Measurements from ENCODE around the gene MPV17. TPM values are rescaled to one million over a fixed set of nuclear protein-coding genes. Genes with fewer than 3 reads are reported as not detected.
A peak's percentile ranks its signal among the peaks of the same experiment; 100 is the strongest.
"Not testable (repeated sequence)": the region's sequence is repeated elsewhere in the genome, so short reads cannot be mapped to it uniquely, and the experiment has no call there.

Gene MPV17
- total RNA-seq, 4 donors from 2014 or later, result 92.9 to 151 (median 116) TPM

DNA sequence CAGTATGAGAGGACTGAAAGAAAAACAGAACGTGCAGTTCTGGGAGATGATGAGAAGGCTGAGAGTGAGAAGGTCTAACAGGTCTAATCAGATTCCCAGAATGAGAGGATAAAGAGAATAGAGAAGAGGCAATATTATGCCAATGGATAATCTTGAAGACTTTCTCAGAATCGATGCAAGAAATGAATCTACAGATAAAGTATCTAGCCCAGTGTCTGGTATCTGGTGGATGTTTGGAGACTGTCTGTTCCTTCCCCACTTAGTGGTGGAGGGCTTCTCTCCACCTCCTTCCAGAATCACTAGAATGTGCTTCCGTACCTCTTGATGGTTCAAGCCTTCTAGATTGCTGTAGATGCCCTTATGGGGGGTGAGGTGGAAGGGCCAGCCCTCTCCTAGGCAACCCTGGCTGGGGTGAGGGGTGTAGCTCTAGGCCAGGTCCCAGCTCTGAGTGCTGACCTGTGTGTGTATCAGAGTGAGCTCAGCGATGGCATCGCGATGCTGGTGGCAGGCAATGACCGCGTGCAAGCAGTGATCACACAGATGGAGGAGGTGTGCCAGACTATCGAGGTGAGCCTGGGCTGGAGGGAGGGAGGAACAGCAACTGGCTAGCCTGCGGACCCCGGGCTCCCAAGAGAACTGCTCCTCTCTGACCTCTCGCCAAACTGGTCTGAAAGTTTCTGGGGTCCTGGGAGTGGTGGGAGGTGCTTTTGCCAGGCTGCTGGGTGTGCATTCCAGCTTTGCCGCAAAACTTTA is 18.2 kb downstream of the MPV17 start:
- no peak overlapping the region for H3K4me3 ChIP-seq (replicated peaks in 1 of 3)
- no peak overlapping the region for H3K27ac ChIP-seq
- no peaks in the 10 kb centered on the region for H3K9me3 ChIP-seq
- 85 to 87% methylated on average over 13 of the region's 13 CpGs for WGBS, 2 donors
- no peaks in the 10 kb centered on the region for H3K36me3 ChIP-seq
- peaks cover 18% of the 10 kb centered on the region for H3K27me3 ChIP-seq
- peaks cover 6 to 27% of the 10 kb centered on the region in 2 donors for H3K4me1 ChIP-seq
- TF ChIP-seq, protein P1, sequence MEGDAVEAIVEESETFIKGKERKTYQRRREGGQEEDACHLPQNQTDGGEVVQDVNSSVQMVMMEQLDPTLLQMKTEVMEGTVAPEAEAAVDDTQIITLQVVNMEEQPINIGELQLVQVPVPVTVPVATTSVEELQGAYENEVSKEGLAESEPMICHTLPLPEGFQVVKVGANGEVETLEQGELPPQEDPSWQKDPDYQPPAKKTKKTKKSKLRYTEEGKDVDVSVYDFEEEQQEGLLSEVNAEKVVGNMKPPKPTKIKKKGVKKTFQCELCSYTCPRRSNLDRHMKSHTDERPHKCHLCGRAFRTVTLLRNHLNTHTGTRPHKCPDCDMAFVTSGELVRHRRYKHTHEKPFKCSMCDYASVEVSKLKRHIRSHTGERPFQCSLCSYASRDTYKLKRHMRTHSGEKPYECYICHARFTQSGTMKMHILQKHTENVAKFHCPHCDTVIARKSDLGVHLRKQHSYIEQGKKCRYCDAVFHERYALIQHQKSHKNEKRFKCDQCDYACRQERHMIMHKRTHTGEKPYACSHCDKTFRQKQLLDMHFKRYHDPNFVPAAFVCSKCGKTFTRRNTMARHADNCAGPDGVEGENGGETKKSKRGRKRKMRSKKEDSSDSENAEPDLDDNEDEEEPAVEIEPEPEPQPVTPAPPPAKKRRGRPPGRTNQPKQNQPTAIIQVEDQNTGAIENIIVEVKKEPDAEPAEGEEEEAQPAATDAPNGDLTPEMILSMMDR (IDR thresholded peaks at IDR 0.05), result no peak
- TF ChIP-seq POLR2A (IDR thresholded peaks at IDR 0.05), result no peak
- no peak for DNase-seq
- intact Hi-C loops (cut with DNase I), result loop anchor here (10.0 kb wide), 1 partner anchor 210 kb away; no protein-coding TSS in a partner anchor

DNA sequence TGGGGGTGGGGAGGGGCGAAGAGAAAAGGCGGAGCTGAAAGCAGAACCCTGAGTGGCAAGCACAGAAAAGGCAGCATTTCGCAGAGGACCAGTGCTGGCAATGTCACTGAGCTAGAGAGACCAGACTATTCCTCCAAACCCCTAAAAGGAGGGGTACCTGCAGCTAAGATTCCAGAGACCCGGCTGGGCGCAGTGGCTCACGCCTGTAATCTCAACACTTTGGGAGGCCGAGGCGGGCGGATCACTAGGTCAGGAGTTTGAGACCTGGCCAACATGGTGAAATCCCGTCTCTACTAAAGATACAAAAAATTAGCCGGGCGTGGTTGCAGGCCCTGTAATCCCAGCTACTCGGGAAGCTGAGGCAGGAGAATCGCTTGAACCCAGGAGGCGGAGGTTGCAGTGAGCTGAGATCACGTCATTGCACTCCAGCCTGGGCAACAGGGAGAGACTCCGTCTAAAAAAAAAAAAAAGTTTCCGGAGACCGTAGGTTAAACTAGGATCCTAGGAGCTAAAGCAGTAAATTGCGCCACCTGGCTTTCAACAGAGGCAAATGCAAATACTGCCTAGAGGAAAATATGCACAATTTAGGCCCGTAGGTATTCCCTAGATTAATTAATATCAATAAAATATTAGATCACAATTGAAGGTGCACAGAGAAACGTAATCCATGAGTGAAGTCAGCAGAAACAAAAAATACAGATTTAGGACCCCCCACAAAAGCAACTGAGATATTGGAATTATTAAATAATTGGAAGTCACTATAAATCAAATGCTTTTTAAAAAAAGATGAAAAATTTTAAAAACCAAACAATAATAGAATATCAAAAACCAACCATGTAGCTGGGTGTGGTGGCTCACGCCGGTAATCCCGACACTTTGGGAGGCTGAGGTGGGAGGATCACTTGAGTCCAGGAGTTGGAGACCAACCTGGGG is 19.5 kb downstream of the MPV17 start:
- intact Hi-C loops (cut with DNase I), result loop anchor here (10.0 kb wide), 1 partner anchor 209 kb away; no protein-coding TSS in a partner anchor

DNA sequence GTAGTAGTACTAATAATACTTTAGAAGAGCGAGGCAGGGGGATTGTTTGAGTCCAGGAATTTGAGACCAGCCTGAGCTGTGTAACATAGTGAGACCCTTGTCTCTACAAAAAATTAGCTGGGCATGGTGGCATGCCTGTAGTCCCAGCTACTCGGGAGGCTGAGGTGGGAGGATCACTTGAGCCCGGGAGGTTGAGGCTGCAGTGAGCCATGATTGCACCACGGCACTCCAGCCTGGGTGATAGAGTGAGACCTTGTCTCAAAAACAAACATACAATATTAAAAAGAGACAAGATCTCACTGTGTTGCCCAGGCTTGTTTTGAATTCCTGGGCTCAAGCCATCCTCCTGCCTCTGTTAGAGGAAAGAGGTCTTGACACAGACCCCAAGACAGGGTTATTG is 22.3 kb downstream of the MPV17 start:
- H3K27ac ChIP-seq; H3K9me3 ChIP-seq; H3K4me3 ChIP-seq (replicated peaks in 1 of 3); DNase-seq; H3K4me1 ChIP-seq; H3K36me3 ChIP-seq; H3K27me3 ChIP-seq: not testable (repeated sequence)
- intact Hi-C loops (cut with DNase I), result loop anchor here (10.0 kb wide), 1 partner anchor 206 kb away; no protein-coding TSS in a partner anchor
- 88 to 97% methylated on average over 4 of the region's 4 CpGs for WGBS, 2 donors

More for the DNA sequence above, 19.5 kb downstream of the MPV17 start:
- peaks cover 5 to 23% of the 10 kb centered on the region in 2 donors for H3K4me1 ChIP-seq
- H3K36me3 ChIP-seq, result no peaks in the 10 kb centered on the region
- TF ChIP-seq POLR2A (IDR thresholded peaks at IDR 0.05), result no peak
- TF ChIP-seq, protein P1 (IDR thresholded peaks at IDR 0.05), result peak; percentile 59 to 94 (median 86)
- peaks cover 18% of the 10 kb centered on the region for H3K27me3 ChIP-seq
- no peak overlapping the region for H3K4me3 ChIP-seq (replicated peaks in 1 of 3)
- DNase-seq, result peak; percentile 52 to 53
- WGBS, 2 donors, result 23 to 32% methylated on average over 23 to 25 of the region's 25 CpGs
- no peaks in the 10 kb centered on the region for H3K9me3 ChIP-seq
- no peak overlapping the region for H3K27ac ChIP-seq

DNA sequence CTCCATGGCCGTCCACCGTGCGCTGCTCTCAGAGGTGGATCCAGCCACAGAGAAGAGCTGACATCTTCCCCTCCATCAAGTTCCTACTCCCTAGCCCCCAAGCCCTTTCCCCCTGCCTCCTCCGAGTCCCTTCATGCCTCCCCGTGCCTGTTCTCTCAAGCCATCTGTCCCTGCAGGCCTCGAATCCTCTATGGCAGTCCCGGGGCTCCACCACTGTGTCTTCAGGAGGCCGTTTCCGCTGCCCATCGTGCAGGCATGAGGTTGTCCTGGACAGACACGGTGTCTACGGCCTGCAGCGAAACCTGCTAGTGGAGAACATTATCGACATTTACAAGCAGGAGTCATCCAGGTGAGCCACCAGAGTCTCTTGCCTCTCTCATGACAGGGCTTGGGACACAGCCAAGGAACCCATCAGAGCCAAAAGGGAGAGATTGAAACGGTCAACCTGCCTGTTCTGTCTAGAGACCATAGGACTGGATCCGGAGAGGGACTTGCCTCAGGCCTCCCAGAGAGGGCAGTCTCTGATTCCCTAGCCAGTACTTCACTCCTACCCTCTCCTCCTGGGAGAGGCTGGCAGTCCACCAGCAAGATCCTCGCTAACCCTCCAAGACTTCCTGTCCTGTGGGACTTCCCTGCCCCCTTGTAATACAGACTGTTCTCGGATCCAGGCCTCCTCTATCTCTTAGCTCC is 24.4 kb downstream of the MPV17 start:
- TF ChIP-seq POLR2A (IDR thresholded peaks at IDR 0.05), result no peak
- TF ChIP-seq, protein P1 (IDR thresholded peaks at IDR 0.05), result no peak
- H3K36me3 ChIP-seq, result no peaks in the 10 kb centered on the region
- peaks cover 3 to 7% of the 10 kb centered on the region in 2 donors for H3K4me1 ChIP-seq
- H3K27ac ChIP-seq, result no peak overlapping the region
- H3K27me3 ChIP-seq, result no peaks in the 10 kb centered on the region
- no peaks in the 10 kb centered on the region for H3K9me3 ChIP-seq
- 70 to 71% methylated on average over 14 to 18 of the region's 18 CpGs for WGBS, 2 donors
- no peak overlapping the region for H3K4me3 ChIP-seq (replicated peaks in 1 of 3)
- peak; percentile 45 to 71 for DNase-seq
- intact Hi-C loops (cut with DNase I), result loop anchor here (5.0 kb wide), 1 partner anchor 41 kb away; no protein-coding TSS in a partner anchor

DNA sequence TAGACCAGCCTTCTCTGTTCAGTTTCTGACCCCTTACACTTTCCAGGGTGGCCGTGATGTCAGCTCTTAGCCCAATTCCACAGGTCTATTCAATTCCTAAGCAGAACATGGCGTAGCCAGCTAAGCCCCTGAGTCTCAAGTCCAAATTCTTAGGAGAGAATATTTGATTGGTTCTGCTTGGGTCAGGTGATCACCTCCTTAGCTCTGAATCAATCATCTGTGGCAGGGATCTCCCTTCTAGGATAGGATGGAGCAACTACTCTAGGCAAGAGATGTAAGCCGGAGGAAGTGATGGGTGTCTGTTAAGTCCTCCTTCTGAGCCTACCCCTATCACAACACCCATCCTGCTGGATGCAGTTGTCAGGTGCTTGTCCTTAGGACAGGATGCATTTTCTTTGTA is 25.7 kb downstream of the MPV17 start:
- H3K4me1 ChIP-seq, result peaks cover 7 to 16% of the 10 kb centered on the region in 2 donors
- intact Hi-C loops (cut with DNase I), result loop anchor here (5.0 kb wide), 1 partner anchor 40 kb away; no protein-coding TSS in a partner anchor
- no peak overlapping the region for H3K4me3 ChIP-seq (replicated peaks in 1 of 3)
- TF ChIP-seq, protein P1 (IDR thresholded peaks at IDR 0.05), result no peak
- TF ChIP-seq POLR2A (IDR thresholded peaks at IDR 0.05), result no peak
- no peak overlapping the region for H3K27ac ChIP-seq
- no peak for DNase-seq
- H3K36me3 ChIP-seq, result no peaks in the 10 kb centered on the region
- no peaks in the 10 kb centered on the region for H3K27me3 ChIP-seq
- no peaks in the 10 kb centered on the region for H3K9me3 ChIP-seq
- 84 to 92% methylated on average over 3 of the region's 3 CpGs for WGBS, 2 donors
